HEK293 (cell line): Measurements from ENCODE around the gene DSCAM.

Experiments used
- CTCF ChIA-PET: fragments of 350-600 bp; formaldehyde crosslinking; extraction: SDS; loops from one replicate; lab custom pipeline; 2021; ENCODE audit warnings: antibody characterized with exemption; lab: Yijun Ruan, JAX
- POLR2A ChIA-PET: fragments of 300-600 bp; formaldehyde crosslinking; extraction: SDS; loops from one replicate; lab custom pipeline; 2020; ENCODE audit warnings: antibody characterized with exemption, inconsistent platforms; lab: Yijun Ruan, JAX
- H3K27ac ChIP-seq: fragments of 200-500 bp; sonication (Bioruptor generic); 2 replicates; pipeline ENCODE4 v1.5.1; 2014; ENCODE audit warnings: low read depth, low read length, control low read depth, inconsistent platforms; ENCODE audit errors: extremely low read depth
- H3K36me3 ChIP-seq, 2 experiments: fragments of 200-500 bp in 1 of 2; sonication (Bioruptor generic) in 1 of 2; 1 replicate in 1 of 2; 2 replicates in 1 of 2; pipeline ENCODE4 v1.5.1; 2014 to 2017; ENCODE audit warnings: inconsistent platforms in 2 of 2, low read length in 2 of 2; ENCODE audit not compliant: control insufficient read depth in 2 of 2, insufficient read depth in 1 of 2
- H3K4me1 ChIP-seq: fragments of 200-500 bp; sonication (Bioruptor generic); 2 replicates; pipeline ENCODE4 v1.5.1; 2014; ENCODE audit warnings: mild to moderate bottlenecking, low read length, inconsistent platforms; ENCODE audit not compliant: control insufficient read depth, insufficient read depth
- H3K4me3 ChIP-seq: 2 replicates; pipeline ENCODE4 v1.5.1; 2011; ENCODE audit warnings: low read depth, mild to moderate bottlenecking, control low read depth, low read length, moderate library complexity
- H3K9me3 ChIP-seq: fragments of 200-500 bp; sonication (Bioruptor generic); 2 replicates; pipeline ENCODE4 v1.5.1; 2014; ENCODE audit warnings: low read depth, low read length, inconsistent platforms; ENCODE audit not compliant: control insufficient read depth, insufficient read depth
- BCL11B ChIP-seq: fragments of 450-650 bp; formaldehyde crosslinking; IDR thresholded peaks from 2 replicates; pipeline ENCODE4 v1.5.1; 2016; ENCODE audit warnings: low read depth, missing biosample characterization, missing genetic modification characterization
- EGR2 ChIP-seq: fragments of 450-650 bp; formaldehyde crosslinking; IDR thresholded peaks from 2 replicates; pipeline ENCODE4 v1.5.1; 2016; ENCODE audit warnings: low read depth, missing biosample characterization, missing genetic modification characterization
- GFI1B ChIP-seq: fragments of 450-650 bp; formaldehyde crosslinking; IDR thresholded peaks from 2 replicates; pipeline ENCODE4 v1.5.1; 2016; ENCODE audit warnings: missing biosample characterization, missing genetic modification characterization
- KLF7 ChIP-seq: fragments of 450-650 bp; formaldehyde crosslinking; IDR thresholded peaks from 2 replicates; pipeline ENCODE4 v1.5.1; 2016; ENCODE audit warnings: missing biosample characterization, missing genetic modification characterization, borderline replicate concordance
- KLF9 ChIP-seq: fragments of 450-650 bp; formaldehyde crosslinking; IDR thresholded peaks from 2 replicates; pipeline ENCODE4 v1.5.1; 2016; ENCODE audit warnings: missing biosample characterization, missing genetic modification characterization, low read depth
- MYNN ChIP-seq: fragments of 450-650 bp; formaldehyde crosslinking; IDR thresholded peaks from 2 replicates; pipeline ENCODE4 v1.5.1; 2016; ENCODE audit warnings: missing biosample characterization, missing genetic modification characterization, borderline replicate concordance
- OSR2 ChIP-seq: fragments of 450-650 bp; formaldehyde crosslinking; IDR thresholded peaks from 2 replicates; pipeline ENCODE4 v1.5.1; 2016; ENCODE audit warnings: missing biosample characterization, missing genetic modification characterization
- ZBTB1 ChIP-seq: fragments of 450-650 bp; formaldehyde crosslinking; IDR thresholded peaks from 2 replicates; pipeline ENCODE4 v1.5.1; 2016; ENCODE audit warnings: missing biosample characterization, missing genetic modification characterization
- ZBTB20 ChIP-seq: fragments of 450-650 bp; formaldehyde crosslinking; IDR thresholded peaks from 2 replicates; pipeline ENCODE4 v1.5.1; 2016; ENCODE audit warnings: missing biosample characterization, missing genetic modification characterization
- ZFHX2 ChIP-seq: fragments of 450-650 bp; formaldehyde crosslinking; conservative IDR thresholded peaks from 2 replicates; pipeline ENCODE4 v1.5.1; 2016; ENCODE audit warnings: missing biosample characterization, missing genetic modification characterization
- ZNF311 ChIP-seq: fragments of 450-650 bp; formaldehyde crosslinking; IDR thresholded peaks from 2 replicates; pipeline ENCODE4 v1.5.1; 2017; ENCODE audit warnings: missing biosample characterization, missing genetic modification characterization, borderline replicate concordance
- ZNF426 ChIP-seq: fragments of 450-650 bp; formaldehyde crosslinking; IDR thresholded peaks from 2 replicates; pipeline ENCODE4 v1.5.1; 2017; ENCODE audit warnings: missing biosample characterization, missing genetic modification characterization, mild to moderate bottlenecking, inconsistent platforms, moderate library complexity
- ZNF555 ChIP-seq: fragments of 450-650 bp; formaldehyde crosslinking; conservative IDR thresholded peaks from 2 replicates; pipeline ENCODE4 v1.5.1; 2017; ENCODE audit warnings: missing biosample characterization, mild to moderate bottlenecking, missing genetic modification characterization, inconsistent platforms
- ZNF558 ChIP-seq: fragments of 450-650 bp; formaldehyde crosslinking; IDR thresholded peaks from 2 replicates; pipeline ENCODE4 v1.5.1; 2016; ENCODE audit warnings: missing biosample characterization, missing genetic modification characterization
- ZNF610 ChIP-seq: fragments of 450-650 bp; formaldehyde crosslinking; IDR thresholded peaks from 2 replicates; pipeline ENCODE4 v1.5.1; 2016; ENCODE audit warnings: missing biosample characterization, missing genetic modification characterization, borderline replicate concordance
- ZNF624 ChIP-seq: fragments of 450-650 bp; formaldehyde crosslinking; IDR thresholded peaks from 2 replicates; pipeline ENCODE4 v1.5.1; 2017; ENCODE audit warnings: missing biosample characterization, missing genetic modification characterization
- TF ChIP-seq, protein P1 (sequence below): fragments of 450-650 bp; formaldehyde crosslinking; optimal IDR thresholded peaks from 2 replicates; pipeline ENCODE3; 2016; ENCODE audit warnings: missing biosample characterization, mild to moderate bottlenecking, missing genetic modification characterization
- TF ChIP-seq, protein P2 (sequence below): fragments of 450-650 bp; formaldehyde crosslinking; IDR thresholded peaks from 2 replicates; pipeline ENCODE4 v1.5.1; 2016; ENCODE audit warnings: missing biosample characterization, missing genetic modification characterization
- TF ChIP-seq, protein P3 (sequence below): fragments of 450-650 bp; formaldehyde crosslinking; IDR thresholded peaks from 2 replicates; pipeline ENCODE4 v1.5.1; 2017; ENCODE audit warnings: missing biosample characterization, missing genetic modification characterization
- TF ChIP-seq, protein P4 (sequence below): fragments of 450-650 bp; formaldehyde crosslinking; IDR thresholded peaks from 2 replicates; pipeline ENCODE4 v1.5.1; 2016; ENCODE audit warnings: missing biosample characterization, missing genetic modification characterization
- TF ChIP-seq, protein P5 (sequence below): fragments of 450-650 bp; formaldehyde crosslinking; IDR thresholded peaks from 2 replicates; pipeline ENCODE4; 2016; ENCODE audit warnings: missing biosample characterization, missing genetic modification characterization

DSCAM gene

DNA sequence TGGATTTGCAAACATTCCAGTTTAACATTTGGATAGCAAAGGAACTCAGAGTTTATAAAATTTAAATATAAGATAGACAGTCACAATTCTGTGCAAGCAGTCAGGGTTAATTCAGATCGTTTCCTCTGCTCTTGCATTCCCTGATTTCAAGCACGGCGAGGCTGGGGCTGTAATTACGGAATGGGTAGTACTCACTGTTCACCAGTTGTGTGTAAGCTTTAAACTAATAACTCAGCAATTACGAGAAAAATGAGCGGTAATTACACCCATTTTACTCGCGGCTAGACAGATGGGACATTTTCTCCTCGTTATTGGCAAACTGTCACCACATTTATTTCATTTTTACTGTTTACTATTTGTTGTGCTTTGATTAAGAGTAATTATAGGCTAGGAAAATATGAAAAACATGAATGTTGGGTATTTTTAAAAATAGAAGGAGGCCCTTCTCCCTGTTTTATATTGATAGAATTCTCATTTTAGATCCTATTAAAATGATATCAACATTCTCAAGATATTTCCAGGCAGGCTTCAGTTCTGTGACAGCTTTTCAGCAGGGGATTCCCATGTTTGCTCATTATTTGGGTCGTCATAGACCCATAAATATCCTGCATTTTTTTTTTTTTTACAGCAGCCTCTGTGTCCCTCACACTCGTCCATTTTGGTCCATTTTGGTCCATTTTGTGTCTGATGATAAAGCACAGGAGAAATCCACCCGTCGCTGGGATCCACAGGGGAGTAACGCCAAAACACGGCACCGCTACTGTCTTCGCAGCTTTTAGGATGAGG lies 208.3 kb downstream of the DSCAM start:
- CTCF ChIA-PET = no interaction called here
- TF ChIP-seq MYNN (tag by site-specific recombination) = no peak
- Histone ChIP-seq H3K27ac (no peak overlapping the region), H3K4me1 (no peaks in the 10 kb centered on the region), H3K36me3 (no peaks in the 10 kb centered on the region), H3K4me3 (no peak overlapping the region), H3K9me3 (no peaks in the 10 kb centered on the region)
- POLR2A ChIA-PET = no interaction called here

DNA sequence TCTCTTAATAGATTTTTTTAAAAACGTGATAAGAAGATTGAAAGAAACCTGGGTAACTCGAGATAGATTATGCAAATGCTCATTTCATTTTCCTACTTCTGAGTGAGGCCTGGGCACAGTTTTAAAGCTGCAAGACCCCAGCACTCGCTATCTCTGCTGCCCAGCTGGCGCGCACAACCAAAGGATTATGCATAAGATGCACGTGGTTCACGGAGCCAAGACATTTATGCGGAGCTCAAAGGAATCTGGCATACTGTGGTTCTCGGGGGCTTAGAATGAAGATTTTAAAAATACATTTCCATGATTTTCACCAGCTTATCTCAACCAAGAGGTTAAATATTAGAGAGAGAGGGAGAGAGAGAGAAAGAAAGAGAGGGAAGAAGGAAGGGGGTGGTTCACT lies 210.9 kb downstream of the DSCAM start:
- no peaks in the 10 kb centered on the region for H3K4me1 ChIP-seq
- TF ChIP-seq ZNF624 = no peak
- TF ChIP-seq, protein P1, sequence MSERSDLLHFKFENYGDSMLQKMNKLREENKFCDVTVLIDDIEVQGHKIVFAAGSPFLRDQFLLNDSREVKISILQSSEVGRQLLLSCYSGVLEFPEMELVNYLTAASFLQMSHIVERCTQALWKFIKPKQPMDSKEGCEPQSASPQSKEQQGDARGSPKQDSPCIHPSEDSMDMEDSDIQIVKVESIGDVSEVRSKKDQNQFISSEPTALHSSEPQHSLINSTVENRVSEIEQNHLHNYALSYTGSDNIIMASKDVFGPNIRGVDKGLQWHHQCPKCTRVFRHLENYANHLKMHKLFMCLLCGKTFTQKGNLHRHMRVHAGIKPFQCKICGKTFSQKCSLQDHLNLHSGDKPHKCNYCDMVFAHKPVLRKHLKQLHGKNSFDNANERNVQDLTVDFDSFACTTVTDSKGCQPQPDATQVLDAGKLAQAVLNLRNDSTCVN (tag by site-specific recombination) = no peak
- TF ChIP-seq, protein P2, sequence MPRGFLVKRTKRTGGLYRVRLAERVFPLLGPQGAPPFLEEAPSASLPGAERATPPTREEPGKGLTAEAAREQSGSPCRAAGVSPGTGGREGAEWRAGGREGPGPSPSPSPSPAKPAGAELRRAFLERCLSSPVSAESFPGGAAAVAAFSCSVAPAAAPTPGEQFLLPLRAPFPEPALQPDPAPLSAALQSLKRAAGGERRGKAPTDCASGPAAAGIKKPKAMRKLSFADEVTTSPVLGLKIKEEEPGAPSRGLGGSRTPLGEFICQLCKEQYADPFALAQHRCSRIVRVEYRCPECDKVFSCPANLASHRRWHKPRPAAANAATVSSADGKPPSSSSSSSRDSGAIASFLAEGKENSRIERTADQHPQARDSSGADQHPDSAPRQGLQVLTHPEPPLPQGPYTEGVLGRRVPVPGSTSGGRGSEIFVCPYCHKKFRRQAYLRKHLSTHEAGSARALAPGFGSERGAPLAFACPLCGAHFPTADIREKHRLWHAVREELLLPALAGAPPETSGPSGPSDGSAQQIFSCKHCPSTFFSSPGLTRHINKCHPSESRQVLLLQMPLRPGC = no peak
- TF ChIP-seq MYNN (tag by site-specific recombination) = no peak
- TF ChIP-seq ZNF426 (tag by site-specific recombination) = no peak
- TF ChIP-seq BCL11B = no peak
- no peak for TF ChIP-seq KLF7 (tag by site-specific recombination)
- no peak for TF ChIP-seq KLF9 (tag by site-specific recombination)
- no peak for TF ChIP-seq OSR2 (tag by site-specific recombination)
- TF ChIP-seq ZNF555 (tag by site-specific recombination) = no peak
- CTCF ChIA-PET = no interaction called here
- H3K36me3 ChIP-seq = no peaks in the 10 kb centered on the region
- no peaks in the 10 kb centered on the region for H3K9me3 ChIP-seq
- no peak overlapping the region for H3K4me3 ChIP-seq
- H3K27ac ChIP-seq = no peak overlapping the region
- POLR2A ChIA-PET = no interaction called here

DNA sequence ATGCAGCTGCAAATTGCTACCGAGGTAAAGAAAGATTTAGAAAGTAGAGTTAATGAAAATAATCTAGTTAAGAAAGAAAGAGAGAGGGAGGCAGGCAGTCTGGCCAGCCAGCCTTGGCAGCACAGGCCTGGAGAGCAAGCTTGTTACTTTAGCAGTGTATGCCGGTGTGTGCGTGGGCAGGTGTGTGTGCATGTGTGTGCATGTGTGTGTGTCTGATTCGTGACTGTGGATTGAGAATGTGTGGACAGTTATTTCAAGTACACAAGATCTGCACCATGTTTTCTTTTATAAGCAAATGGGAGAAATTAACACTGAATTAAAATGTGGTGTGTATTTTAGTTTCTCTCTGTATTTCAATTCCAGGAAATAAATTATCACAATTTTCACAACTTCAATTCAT lies 211.6 kb downstream of the DSCAM start:
- H3K4me1 ChIP-seq = no peaks in the 10 kb centered on the region
- CTCF ChIA-PET = no interaction called here
- TF ChIP-seq ZNF311 (tag by site-specific recombination) (no peak), GFI1B (tag by site-specific recombination) (no peak), ZNF610 (tag by site-specific recombination) (no peak), ZBTB20 (tag by site-specific recombination) (no peak), ZBTB1 (tag by site-specific recombination) (no peak), ZFHX2 (tag by site-specific recombination) (no peak), EGR2 (tag by site-specific recombination) (no peak), ZNF558 (no peak)
- TF ChIP-seq, protein P3, sequence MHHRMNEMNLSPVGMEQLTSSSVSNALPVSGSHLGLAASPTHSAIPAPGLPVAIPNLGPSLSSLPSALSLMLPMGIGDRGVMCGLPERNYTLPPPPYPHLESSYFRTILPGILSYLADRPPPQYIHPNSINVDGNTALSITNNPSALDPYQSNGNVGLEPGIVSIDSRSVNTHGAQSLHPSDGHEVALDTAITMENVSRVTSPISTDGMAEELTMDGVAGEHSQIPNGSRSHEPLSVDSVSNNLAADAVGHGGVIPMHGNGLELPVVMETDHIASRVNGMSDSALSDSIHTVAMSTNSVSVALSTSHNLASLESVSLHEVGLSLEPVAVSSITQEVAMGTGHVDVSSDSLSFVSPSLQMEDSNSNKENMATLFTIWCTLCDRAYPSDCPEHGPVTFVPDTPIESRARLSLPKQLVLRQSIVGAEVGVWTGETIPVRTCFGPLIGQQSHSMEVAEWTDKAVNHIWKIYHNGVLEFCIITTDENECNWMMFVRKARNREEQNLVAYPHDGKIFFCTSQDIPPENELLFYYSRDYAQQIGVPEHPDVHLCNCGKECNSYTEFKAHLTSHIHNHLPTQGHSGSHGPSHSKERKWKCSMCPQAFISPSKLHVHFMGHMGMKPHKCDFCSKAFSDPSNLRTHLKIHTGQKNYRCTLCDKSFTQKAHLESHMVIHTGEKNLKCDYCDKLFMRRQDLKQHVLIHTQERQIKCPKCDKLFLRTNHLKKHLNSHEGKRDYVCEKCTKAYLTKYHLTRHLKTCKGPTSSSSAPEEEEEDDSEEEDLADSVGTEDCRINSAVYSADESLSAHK (tag by site-specific recombination) = no peak
- TF ChIP-seq, protein P4, sequence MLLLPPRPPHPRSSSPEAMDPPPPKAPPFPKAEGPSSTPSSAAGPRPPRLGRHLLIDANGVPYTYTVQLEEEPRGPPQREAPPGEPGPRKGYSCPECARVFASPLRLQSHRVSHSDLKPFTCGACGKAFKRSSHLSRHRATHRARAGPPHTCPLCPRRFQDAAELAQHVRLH = no peak
- TF ChIP-seq, protein P5, sequence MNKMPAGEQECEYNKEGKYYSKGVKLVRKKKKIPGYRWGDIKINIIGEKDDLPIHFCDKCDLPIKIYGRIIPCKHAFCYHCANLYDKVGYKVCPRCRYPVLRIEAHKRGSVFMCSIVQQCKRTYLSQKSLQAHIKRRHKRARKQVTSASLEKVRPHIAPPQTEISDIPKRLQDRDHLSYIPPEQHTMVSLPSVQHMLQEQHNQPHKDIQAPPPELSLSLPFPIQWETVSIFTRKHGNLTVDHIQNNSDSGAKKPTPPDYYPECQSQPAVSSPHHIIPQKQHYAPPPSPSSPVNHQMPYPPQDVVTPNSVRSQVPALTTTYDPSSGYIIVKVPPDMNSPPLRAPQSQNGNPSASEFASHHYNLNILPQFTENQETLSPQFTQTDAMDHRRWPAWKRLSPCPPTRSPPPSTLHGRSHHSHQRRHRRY (tag by site-specific recombination) = no peak
- no peak overlapping the region for H3K27ac ChIP-seq
- no peaks in the 10 kb centered on the region for H3K9me3 ChIP-seq
- POLR2A ChIA-PET = no interaction called here
- H3K36me3 ChIP-seq = no peaks in the 10 kb centered on the region
- H3K4me3 ChIP-seq = no peak overlapping the region
